Neuronal stem cell (in vitro differentiated cells): Measurements from ENCODE around the gene FCGR3B.
"Not testable (repeated sequence)": the region's sequence is repeated elsewhere in the genome, so short reads cannot be mapped to it uniquely, and the experiment has no call there.

Source experiments
- DNase-seq: peaks from one replicate; pipeline ENCODE4 v3.0.0-alpha.2; 2013; ENCODE audit warnings: low spot score
- H2AFZ ChIP-seq: one replicate; pipeline ENCODE4 v1.6.1; 2013; ENCODE audit warnings: mild to moderate bottlenecking, low read length, inconsistent platforms
- H2AK5ac ChIP-seq: 2 replicates; pipeline ENCODE4 v1.6.1; 2013; ENCODE audit warnings: low read depth, mild to moderate bottlenecking, inconsistent platforms, low read length, moderate library complexity, mixed read lengths
- H2BK120ac ChIP-seq: 2 replicates; pipeline ENCODE4 v1.6.1; 2013; ENCODE audit warnings: low read depth, mild to moderate bottlenecking, inconsistent platforms, low read length, moderate library complexity, mixed read lengths
- H2BK12ac ChIP-seq: one replicate; pipeline ENCODE4 v1.6.1; 2013; ENCODE audit warnings: low read length, inconsistent platforms
- H2BK15ac ChIP-seq: 2 replicates; pipeline ENCODE4 v1.6.1; 2013; ENCODE audit warnings: mild to moderate bottlenecking, low read length, inconsistent platforms, mixed read lengths
- H2BK5ac ChIP-seq: one replicate; pipeline ENCODE4 v1.6.1; 2013; ENCODE audit warnings: inconsistent platforms, mild to moderate bottlenecking, low read length, moderate library complexity
- H3K14ac ChIP-seq: one replicate; pipeline ENCODE4 v1.6.1; 2013; ENCODE audit warnings: low read length, inconsistent platforms
- H3K18ac ChIP-seq: 2 replicates; pipeline ENCODE4 v1.6.1; 2013; ENCODE audit warnings: low read length, inconsistent platforms
- H3K23ac ChIP-seq: 2 replicates; pipeline ENCODE4 v1.6.1; 2013; ENCODE audit warnings: low read depth, mild to moderate bottlenecking, mixed read lengths, low read length, inconsistent platforms; ENCODE audit not compliant: poor library complexity
- H3K27ac ChIP-seq: replicated peaks from 3 replicates; pipeline ENCODE4 v1.5.1; 2013; ENCODE audit warnings: low read length, inconsistent platforms
- H3K27me3 ChIP-seq, 3 experiments: 2 replicates each; pipeline ENCODE4 v1.6.1; 2013; ENCODE audit warnings: low read length in 3 of 3, mild to moderate bottlenecking in 2 of 3, inconsistent platforms in 1 of 3, low read depth in 1 of 3, mixed read lengths in 1 of 3, moderate library complexity in 1 of 3; ENCODE audit not compliant: control insufficient read depth in 3 of 3, insufficient read depth in 3 of 3
- H3K36me3 ChIP-seq, 2 donors: replicated peaks in 1 of 2; 2 replicates each; pipeline ENCODE4 v1.6.1; 2013; ENCODE audit warnings: low read length in 2 of 2; ENCODE audit not compliant: control insufficient read depth in 2 of 2, insufficient read depth in 2 of 2
- H3K4ac ChIP-seq: 2 replicates; pipeline ENCODE4 v1.6.1; 2013; ENCODE audit warnings: inconsistent platforms, mild to moderate bottlenecking, low read length, moderate library complexity
- H3K4me1 ChIP-seq, 2 donors: 1 replicate in 1 of 2; 2 replicates in 1 of 2; pipeline ENCODE4 v1.6.1; 2013; ENCODE audit warnings: low read length in 2 of 2, low read depth in 1 of 2; ENCODE audit not compliant: control insufficient read depth in 2 of 2, insufficient read depth in 1 of 2
- H3K4me2 ChIP-seq: one replicate; pipeline ENCODE4 v1.6.1; 2013; ENCODE audit warnings: mild to moderate bottlenecking, low read length, inconsistent platforms; ENCODE audit not compliant: insufficient read depth, poor library complexity, severe bottlenecking
- H3K4me3 ChIP-seq, 2 donors: 2 replicates each; pipeline ENCODE4 v1.5.1; 2013; ENCODE audit warnings: low read length in 2 of 2, mild to moderate bottlenecking in 2 of 2, inconsistent platforms in 1 of 2, moderate library complexity in 1 of 2
- H3K79me1 ChIP-seq: one replicate; pipeline ENCODE4 v1.6.1; 2013; ENCODE audit warnings: low read depth, mild to moderate bottlenecking, inconsistent platforms, low read length, moderate library complexity
- H3K9ac ChIP-seq: one replicate; pipeline ENCODE4 v1.6.1; 2013; ENCODE audit warnings: mild to moderate bottlenecking, low read depth, low read length, inconsistent platforms; ENCODE audit not compliant: poor library complexity
- H3K9me3 ChIP-seq, 2 donors: replicated peaks in 1 of 2; 2 replicates each; pipeline versions ENCODE3 to v1.6.1; 2013; ENCODE audit warnings: low read length in 2 of 2, mild to moderate bottlenecking in 2 of 2, inconsistent platforms in 1 of 2, low read depth in 1 of 2, mixed read lengths in 1 of 2, moderate library complexity in 1 of 2; ENCODE audit not compliant: control insufficient read depth in 2 of 2, insufficient read depth in 1 of 2
- H4K8ac ChIP-seq: one replicate; pipeline ENCODE4 v1.6.1; 2013; ENCODE audit warnings: low read depth, mild to moderate bottlenecking, inconsistent platforms, low read length, moderate library complexity
- H4K91ac ChIP-seq: one replicate; pipeline ENCODE4 v1.6.1; 2013; ENCODE audit warnings: low read length, low read depth, mild to moderate bottlenecking, inconsistent platforms; ENCODE audit not compliant: poor library complexity
- WGBS, 2 donors: extraction: QIAGEN DNeasy Blood & Tissue Kit; methylation state at CpG; one replicate each; pipeline ENCODE4 v1.1.7; 2013; ENCODE audit warnings: missing lambda C conversion rate in 2 of 2, mixed read lengths in 1 of 2; ENCODE audit not compliant: insufficient read length in 2 of 2, insufficient replicate concordance in 1 of 2; ENCODE audit errors: extremely low coverage in 2 of 2; 5-methylcytosine and 5-hydroxymethylcytosine counted together

Gene FCGR3B

DNA sequence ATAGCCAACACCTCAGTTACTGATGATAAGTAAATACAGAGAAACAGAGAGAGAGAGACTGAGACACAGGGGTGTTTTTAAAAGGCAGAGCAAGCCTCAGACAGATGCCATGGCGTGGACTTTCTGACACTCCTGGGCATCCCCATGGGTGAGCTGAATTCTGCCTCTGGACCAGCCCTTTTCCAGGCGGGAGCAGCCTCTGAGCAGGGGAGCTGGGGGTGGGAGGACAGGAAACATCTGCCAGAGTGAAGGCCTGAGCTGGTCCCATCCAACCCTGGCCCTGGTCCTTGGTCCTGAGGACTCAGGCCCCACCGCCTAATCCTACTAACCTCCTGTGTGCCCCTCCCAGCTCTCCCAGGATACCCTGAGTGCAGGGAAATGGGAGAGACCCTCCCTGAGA lies 43.9 kb upstream of the FCGR3B start:
- not testable (repeated sequence) for H3K4me1 ChIP-seq, H3K79me1 ChIP-seq, H3K18ac ChIP-seq, H2AK5ac ChIP-seq, H2BK12ac ChIP-seq, H3K36me3 ChIP-seq, H3K4me2 ChIP-seq, H3K4ac ChIP-seq, H3K14ac ChIP-seq, H3K23ac ChIP-seq, H2BK15ac ChIP-seq, H2AFZ ChIP-seq, H4K8ac ChIP-seq, DNase-seq, H2BK120ac ChIP-seq, H3K9me3 ChIP-seq, H3K27ac ChIP-seq, H4K91ac ChIP-seq, H2BK5ac ChIP-seq, H3K9ac ChIP-seq, H3K4me3 ChIP-seq
- H3K27me3 ChIP-seq = peaks cover 0 to 21% (median 0%) of the 10 kb centered on the region in 3 experiments
- WGBS, 2 donors = no CpG with 5 or more reads among the region's 3 CpGs

DNA sequence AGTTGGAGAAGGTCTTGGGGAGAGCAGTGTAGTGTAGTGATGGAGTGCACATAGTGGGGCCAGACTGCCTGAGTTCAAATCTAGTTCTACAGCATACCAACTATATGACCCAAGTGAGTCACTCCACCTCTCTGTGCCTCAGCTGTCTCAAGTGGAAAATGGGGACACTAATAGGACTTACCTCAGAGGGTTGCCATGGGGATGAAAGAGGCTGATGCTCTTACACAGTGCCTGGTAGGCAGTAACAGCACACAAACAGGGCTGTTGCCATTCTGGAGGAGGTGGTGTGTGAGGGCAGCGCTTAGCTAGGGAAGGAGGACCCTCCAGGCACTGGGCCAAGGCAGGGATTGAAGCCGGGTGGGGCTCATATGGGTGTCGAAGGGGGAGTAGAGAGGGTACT lies 43.5 kb upstream of the FCGR3B start:
- peaks cover 0 to 21% (median 0%) of the 10 kb centered on the region in 3 experiments for H3K27me3 ChIP-seq
- H2BK5ac ChIP-seq, H3K27ac ChIP-seq, H3K9ac ChIP-seq, H3K79me1 ChIP-seq, H3K4me1 ChIP-seq, H2AK5ac ChIP-seq, DNase-seq, H2BK12ac ChIP-seq, H3K18ac ChIP-seq, H3K36me3 ChIP-seq, H3K4me3 ChIP-seq, H2BK120ac ChIP-seq, H2BK15ac ChIP-seq, H3K23ac ChIP-seq, H2AFZ ChIP-seq, H3K9me3 ChIP-seq, H3K4me2 ChIP-seq, H3K14ac ChIP-seq, H4K8ac ChIP-seq, H4K91ac ChIP-seq, H3K4ac ChIP-seq: not testable (repeated sequence)
- no CpG with 5 or more reads among the region's 3 CpGs for WGBS, 2 donors

DNA sequence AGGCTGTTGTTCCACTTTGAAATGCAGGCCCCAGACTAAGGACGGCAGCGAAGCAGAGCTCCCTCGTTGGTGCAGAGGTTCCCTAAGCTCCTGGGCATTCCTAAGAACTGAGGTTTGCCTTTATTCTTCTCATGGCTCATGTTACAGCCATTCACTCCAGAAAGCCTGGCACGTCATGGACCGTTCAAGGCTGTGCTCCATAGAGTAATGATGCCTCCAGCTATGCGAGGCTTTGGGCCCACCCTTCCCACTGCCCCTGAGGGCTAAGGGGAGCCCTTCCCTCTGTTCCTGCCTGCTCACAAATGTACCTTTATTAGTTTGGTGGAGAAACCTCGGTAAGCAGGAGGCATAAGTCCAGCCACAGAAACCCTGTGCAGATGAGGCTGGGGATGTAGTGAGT lies 42.5 kb upstream of the FCGR3B start:
- H3K4me3 ChIP-seq, H2AFZ ChIP-seq: not testable (repeated sequence)
- no CpG with 5 or more reads among the region's 7 CpGs for WGBS, 2 donors

DNA sequence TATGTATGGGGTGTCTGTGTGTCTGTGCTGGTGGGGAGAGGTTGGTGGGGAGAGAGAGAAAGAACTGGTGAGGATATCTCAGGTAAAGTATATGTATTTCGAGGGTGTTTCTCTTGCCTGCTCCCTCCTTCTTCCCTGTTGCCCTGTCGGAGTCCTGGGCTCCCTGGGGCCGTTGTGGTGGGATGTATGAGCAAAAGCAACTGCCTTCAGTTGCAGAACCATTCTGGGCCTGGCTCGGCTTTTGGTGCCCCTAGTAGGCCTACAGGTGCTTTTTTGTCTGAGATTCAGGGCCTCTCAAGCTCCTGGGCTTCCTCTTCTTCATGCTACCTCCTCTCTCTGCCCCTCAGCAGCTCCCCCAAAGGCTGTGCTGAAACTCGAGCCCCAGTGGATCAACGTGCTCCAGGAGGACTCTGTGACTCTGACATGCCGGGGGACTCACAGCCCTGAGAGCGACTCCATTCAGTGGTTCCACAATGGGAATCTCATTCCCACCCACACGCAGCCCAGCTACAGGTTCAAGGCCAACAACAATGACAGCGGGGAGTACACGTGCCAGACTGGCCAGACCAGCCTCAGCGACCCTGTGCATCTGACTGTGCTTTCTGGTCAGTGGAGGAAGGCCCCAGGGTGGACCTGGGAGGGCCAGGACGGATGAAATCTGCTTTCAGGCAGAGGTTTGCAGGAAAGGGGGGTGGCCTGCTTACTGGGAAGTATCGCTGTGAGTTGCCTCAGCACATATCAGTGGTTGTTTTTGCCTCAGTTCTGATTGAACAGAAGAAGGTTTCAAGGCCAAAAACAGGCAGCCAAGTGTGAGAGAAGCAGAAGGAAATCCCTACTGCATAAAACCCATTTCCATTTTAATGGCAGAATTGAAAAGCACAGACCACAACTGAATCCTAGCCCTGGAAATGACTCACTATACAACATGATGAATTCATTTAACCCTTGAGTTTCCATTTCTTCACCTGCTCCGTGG lies 40.4 kb upstream of the FCGR3B start:
- not testable (repeated sequence) for H3K23ac ChIP-seq, H3K14ac ChIP-seq, H2BK5ac ChIP-seq, H3K9me3 ChIP-seq, H3K4me1 ChIP-seq, H2AK5ac ChIP-seq, H3K36me3 ChIP-seq, H3K27me3 ChIP-seq, H2BK15ac ChIP-seq, H3K27ac ChIP-seq, H4K8ac ChIP-seq, DNase-seq, H4K91ac ChIP-seq, H2AFZ ChIP-seq, H2BK120ac ChIP-seq, H3K4me2 ChIP-seq, H3K9ac ChIP-seq, H3K79me1 ChIP-seq, H3K18ac ChIP-seq, H3K4ac ChIP-seq, H2BK12ac ChIP-seq, H3K4me3 ChIP-seq
- no CpG with 5 or more reads among the region's 15 CpGs for WGBS, 2 donors

More for the DNA sequence above, 42.5 kb upstream of the FCGR3B start:
- not testable (repeated sequence) for H3K79me1 ChIP-seq, H2BK5ac ChIP-seq, DNase-seq, H2BK15ac ChIP-seq, H3K23ac ChIP-seq, H3K9ac ChIP-seq, H4K8ac ChIP-seq, H3K9me3 ChIP-seq, H3K14ac ChIP-seq, H2AK5ac ChIP-seq, H2BK120ac ChIP-seq, H3K36me3 ChIP-seq, H4K91ac ChIP-seq, H3K27ac ChIP-seq, H3K18ac ChIP-seq, H3K4me2 ChIP-seq, H3K4ac ChIP-seq, H2BK12ac ChIP-seq, H3K4me1 ChIP-seq
- peaks cover 0 to 21% (median 0%) of the 10 kb centered on the region in 3 experiments for H3K27me3 ChIP-seq
